Endothelial cell (in vitro differentiated cells): ENCODE data around the gene SC5D. TPM values are rescaled to one million over a fixed set of nuclear protein-coding genes. Genes with fewer than 3 reads are reported as not detected.

ENCODE experiments used
- DNase-seq: peaks from one replicate; pipeline ENCODE4 v3.0.0; 2021; ENCODE audit warnings: low spot score
- H3K27ac Mint-ChIP-seq: one replicate; pipeline ENCODE4 v1.8.0; 2021; ENCODE audit warnings: mixed read lengths, inconsistent platforms; ENCODE audit not compliant: unreplicated experiment
- H3K27me3 Mint-ChIP-seq: one replicate; pipeline ENCODE4 v1.8.0; 2021; ENCODE audit warnings: mild to moderate bottlenecking, moderate library complexity, mixed read lengths, inconsistent platforms; ENCODE audit not compliant: unreplicated experiment
- H3K36me3 Mint-ChIP-seq: one replicate; pipeline ENCODE4 v1.8.0; 2021; ENCODE audit warnings: mild to moderate bottlenecking, low read depth, mixed read lengths, inconsistent platforms; ENCODE audit not compliant: unreplicated experiment
- H3K4me1 Mint-ChIP-seq: one replicate; pipeline ENCODE4 v1.8.0; 2021; ENCODE audit warnings: mild to moderate bottlenecking, mixed read lengths, inconsistent platforms; ENCODE audit not compliant: unreplicated experiment
- H3K4me3 Mint-ChIP-seq: one replicate; pipeline ENCODE4 v1.8.0; 2021; ENCODE audit warnings: mild to moderate bottlenecking, mixed read lengths, inconsistent platforms; ENCODE audit not compliant: unreplicated experiment
- H3K9me3 Mint-ChIP-seq: one replicate; pipeline ENCODE4 v1.8.0; 2021; ENCODE audit warnings: mixed read lengths, inconsistent platforms; ENCODE audit not compliant: unreplicated experiment
- CTCF ChIP-seq: fragments of 200-600 bp; sonication (generic); IDR thresholded peaks from one replicate; pipeline ENCODE4 v1.5.0; 2021; ENCODE audit warnings: antibody characterized with exemption; ENCODE audit not compliant: unreplicated experiment
- total RNA-seq: library from RNA; stranded (reverse); fragmentation: NEBNext Ultra II Directional; extraction: Animal tissue kit (Norgen Biotek cat#: 25700); gene quantifications from one replicate; pipeline ENCODE4 v1.2.1, GENCODE V29; 2021; ENCODE audit not compliant: unreplicated experiment

The SC5D gene
- total RNA-seq, 1 donor from 2014 or later, result 88.8 TPM

GRCh38 chr11:121330614-121331435 is 38.3 kb downstream of the SC5D start:
- H3K9me3 Mint-ChIP-seq, result no peaks in the 10 kb centered on the region
- TF ChIP-seq CTCF, result no peak
- H3K36me3 Mint-ChIP-seq, result no peaks in the 10 kb centered on the region
- H3K4me1 Mint-ChIP-seq, result no peaks in the 10 kb centered on the region
- no peak overlapping the region for H3K27ac Mint-ChIP-seq
- no peak for DNase-seq
- no peak overlapping the region for H3K4me3 Mint-ChIP-seq
- no peaks in the 10 kb centered on the region for H3K27me3 Mint-ChIP-seq

GRCh38 chr11:121334973-121335710 is 42.6 kb downstream of the SC5D start:
- H3K4me3 Mint-ChIP-seq, result no peak overlapping the region
- no peaks in the 10 kb centered on the region for H3K36me3 Mint-ChIP-seq
- peaks cover 5% of the 10 kb centered on the region for H3K27me3 Mint-ChIP-seq
- H3K27ac Mint-ChIP-seq, result no peak overlapping the region
- H3K4me1 Mint-ChIP-seq, result no peaks in the 10 kb centered on the region
- no peak for DNase-seq
- no peaks in the 10 kb centered on the region for H3K9me3 Mint-ChIP-seq
- no peak for TF ChIP-seq CTCF

- H3K9me3 Mint-ChIP-seq, result no peaks in the 10 kb centered on the region
These were observed 43.8 kb downstream of the SC5D start for GRCh38 chr11:121336279-121336937.

GRCh38 chr11:121337078-121337477 is 44.5 kb downstream of the SC5D start:
- no peak for TF ChIP-seq CTCF
- Mint-ChIP-seq H3K27ac (no peak overlapping the region), H3K4me3 (no peak overlapping the region), H3K9me3 (no peaks in the 10 kb centered on the region), H3K36me3 (no peaks in the 10 kb centered on the region), H3K27me3 (peaks cover 5% of the 10 kb centered on the region), H3K4me1 (no peaks in the 10 kb centered on the region)
- no peak for DNase-seq

More at GRCh38 chr11:121336279-121336937, 43.8 kb downstream of the SC5D start:
- DNase-seq, result no peak
- H3K27me3 Mint-ChIP-seq, result peaks cover 5% of the 10 kb centered on the region
- no peak for TF ChIP-seq CTCF
- H3K4me3 Mint-ChIP-seq, result no peak overlapping the region
- H3K4me1 Mint-ChIP-seq, result no peaks in the 10 kb centered on the region
- H3K27ac Mint-ChIP-seq, result no peak overlapping the region
- no peaks in the 10 kb centered on the region for H3K36me3 Mint-ChIP-seq
